Measurements from ENCODE around the gene BCL10.

GRCh38 chr1:85244271-85245061 lies 32.0 kb downstream of the BCL10 start:
- TF ChIP-seq EZH2 (IDR thresholded peaks at IDR 0.05; ENCODE audit: borderline replicate concordance, low read depth, low read length, severe bottlenecking) (no peak), CTCF (IDR thresholded peaks at IDR 0.05; ENCODE audit: borderline replicate concordance, extremely low read depth, low read length, poor library complexity, severe bottlenecking) (peak; percentile 34)
